NCI-H2081 (cell line): ENCODE results near the gene ABCA2.
"Not testable (repeated sequence)": the region's sequence is repeated elsewhere in the genome, so short reads cannot be mapped to it uniquely, and the experiment has no call there.

Experiments
- DNase-seq, 2 experiments: peaks; one replicate each; lab custom pipeline; 2025; lab: John Stamatoyannopoulos, UW

The ABCA2 gene

DNA sequence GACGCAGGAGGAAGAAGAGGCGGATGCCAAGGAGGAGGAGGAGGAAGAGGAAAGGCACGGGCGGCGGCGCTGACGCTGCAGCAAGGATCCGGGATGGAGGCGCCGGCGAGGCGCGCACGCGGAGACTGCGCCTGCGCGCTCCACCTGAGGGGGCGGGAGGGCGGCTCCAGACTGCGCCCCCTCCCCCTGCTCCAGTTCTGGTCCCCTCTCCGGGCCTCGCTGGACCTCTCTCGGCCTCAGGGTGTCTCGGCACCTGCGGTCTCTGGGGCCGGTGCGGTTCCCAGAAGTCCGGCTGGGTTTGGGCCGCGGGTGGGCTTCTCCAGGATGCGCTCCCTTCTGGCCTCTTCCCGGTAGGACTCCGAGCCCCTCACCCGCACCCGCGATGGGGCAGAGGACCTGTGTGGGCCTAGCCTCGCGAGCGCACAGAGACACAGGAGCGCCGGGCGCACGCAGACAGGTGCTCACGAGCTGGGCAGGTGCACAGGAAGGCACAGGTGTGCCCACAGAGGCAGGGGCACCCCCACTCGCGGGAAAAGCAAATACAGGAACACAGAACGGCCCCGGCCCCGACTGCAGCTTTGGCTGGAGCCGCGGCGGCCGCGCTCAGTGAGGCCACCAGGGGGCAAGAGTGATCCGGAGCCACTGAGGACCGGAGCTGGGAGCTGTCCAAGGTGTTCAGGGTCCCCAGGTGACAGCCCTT lies 18.2 kb upstream of the ABCA2 start, which contains the start of gene NPDC1:
Gene NPDC1 (minus strand): TSS at position 90 of the 700 bp plus-strand sequence. CDS start 188 bp downstream, outside the sequence.
- DNase-seq, result peak; percentile 85 to 90

DNA sequence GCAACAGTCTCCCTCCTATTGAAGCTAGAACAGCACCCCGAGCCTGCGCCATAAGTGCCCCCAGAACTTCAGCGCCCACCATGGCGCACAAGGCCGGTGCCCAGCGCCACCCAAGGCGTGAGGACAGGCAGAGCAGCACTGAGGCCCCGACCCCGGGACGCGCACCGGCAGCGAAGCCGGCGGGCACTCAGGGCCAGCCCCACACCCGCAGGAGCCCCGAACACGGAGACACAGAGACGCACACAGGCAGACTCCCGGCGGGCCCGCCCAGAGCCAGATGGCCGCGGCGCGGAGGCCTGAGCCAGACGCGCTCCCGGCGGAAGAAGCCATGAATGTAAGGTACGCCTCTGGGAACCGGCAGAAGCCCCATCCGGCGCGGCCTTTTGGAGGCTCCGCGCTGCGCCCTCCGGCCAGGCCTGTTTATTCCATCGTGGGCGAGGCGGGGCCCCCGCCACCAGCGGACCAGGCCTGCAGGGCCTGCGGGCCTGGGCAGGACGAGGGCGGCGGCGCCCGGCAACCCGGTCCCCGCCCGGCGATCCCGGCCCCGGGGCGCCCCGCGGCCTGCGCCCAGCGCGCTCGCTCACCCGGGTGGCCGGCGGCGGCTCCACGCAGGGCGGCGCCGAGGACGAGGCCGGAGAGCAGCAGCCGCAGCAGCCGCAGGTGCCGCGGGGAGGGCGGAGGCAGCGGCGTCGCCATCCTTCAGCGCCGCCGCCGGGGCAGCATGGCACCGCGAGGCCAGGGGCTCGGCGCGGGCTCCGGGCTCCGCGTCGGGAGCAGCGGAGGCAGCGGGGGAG lies 17.5 kb upstream of the ABCA2 start:
- DNase-seq, result peak; percentile 34 to 52

DNA sequence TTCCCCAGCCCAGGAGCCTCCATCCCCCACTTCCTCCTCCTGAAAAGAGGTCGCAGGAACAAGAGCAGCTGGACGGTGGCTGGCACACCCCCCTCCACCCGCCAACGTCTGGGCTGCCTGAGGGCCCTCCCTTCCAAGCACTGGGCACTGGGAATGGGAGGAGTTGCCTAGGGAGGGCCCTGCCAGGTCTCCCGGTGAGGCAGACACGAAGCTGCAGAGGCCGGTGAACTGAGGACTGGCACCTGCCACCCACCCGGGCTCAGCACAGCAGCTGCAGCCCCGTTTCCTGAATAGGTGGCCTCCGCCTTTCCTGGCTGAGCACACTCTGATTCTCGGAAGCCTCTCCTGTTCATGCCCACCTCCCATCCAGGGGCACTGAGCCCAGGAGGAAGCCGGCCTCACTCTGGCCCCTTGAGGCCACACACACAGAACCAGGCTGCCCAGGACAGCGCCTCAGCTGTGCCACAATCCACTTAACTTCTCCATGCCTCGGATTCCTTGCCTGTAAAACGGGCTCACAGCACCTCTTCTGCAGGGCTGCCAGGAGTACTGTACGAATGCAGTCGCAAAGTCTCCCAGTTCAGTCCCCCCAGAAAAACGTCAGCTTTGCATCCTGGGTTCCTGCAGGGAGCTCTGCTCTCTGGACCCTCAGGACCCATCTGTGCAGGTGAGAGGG lies 16.6 kb upstream of the ABCA2 start:
- DNase-seq, result peak; percentile 76 to 84

DNA sequence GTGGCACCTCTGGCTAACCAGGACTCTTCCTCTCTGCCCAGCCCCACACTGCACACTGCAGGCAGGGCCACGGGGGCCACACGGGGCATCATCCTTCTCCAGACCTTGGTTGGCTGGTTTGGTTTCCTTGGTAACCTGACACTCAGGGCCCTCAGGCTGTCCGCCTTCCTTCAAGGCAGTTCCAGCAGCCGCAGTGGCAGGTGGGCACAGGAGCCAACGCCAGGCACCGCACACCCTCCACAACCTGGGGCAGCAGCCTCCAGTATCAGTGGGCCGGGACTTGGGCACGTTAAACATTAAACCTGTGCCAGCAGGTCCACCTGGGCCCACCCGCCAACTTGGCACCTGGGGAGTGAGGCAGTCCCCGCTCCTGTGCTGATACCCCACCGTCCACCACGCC lies 16.0 kb upstream of the ABCA2 start:
- no peak for DNase-seq

DNA sequence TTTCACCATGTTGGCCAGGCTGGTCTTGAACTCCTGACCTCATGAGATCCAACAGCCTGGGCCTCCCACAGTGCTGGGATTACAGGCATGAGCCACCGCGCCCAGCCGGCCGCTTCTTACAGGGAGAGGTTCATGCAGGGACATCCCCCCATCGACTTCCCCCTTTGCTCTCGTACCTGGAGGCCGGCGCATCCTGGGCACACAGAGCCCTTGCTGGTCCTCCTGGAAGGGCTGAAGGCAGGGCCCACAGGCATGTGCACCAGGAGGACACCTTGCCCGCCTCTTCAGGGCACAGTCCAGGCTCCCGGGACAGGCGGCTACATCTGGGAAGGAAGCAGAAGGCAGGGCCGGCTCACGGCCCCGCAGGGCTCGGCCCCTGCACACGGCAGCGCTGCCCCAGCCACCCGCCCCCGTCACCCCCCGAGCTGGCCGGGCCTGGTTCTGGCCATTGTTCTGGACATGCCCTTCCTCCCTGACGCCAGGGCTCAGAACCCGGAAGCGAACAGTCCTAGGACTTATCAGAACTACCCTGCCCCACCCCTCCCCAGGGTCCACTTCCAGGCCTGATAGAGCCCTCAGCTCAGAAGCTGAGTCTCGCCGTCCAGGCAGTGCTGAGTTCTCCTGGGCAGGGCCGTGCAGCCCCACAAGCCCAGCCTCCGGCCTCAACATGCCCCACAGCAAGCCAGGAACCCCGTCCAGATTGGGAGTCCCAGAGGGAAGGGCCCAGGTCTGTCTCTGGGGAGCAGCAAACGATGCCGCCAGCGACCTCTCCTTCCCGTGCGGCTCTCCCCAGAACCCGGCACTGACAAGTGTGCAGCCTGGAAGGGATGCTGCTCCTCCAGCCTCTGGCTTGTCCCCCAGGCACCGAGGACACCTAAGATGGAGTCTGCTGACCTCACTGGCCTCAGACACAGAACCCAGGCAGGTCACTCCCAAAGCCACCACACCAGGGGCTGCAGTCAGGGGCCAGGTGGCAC lies 15.0 kb upstream of the ABCA2 start:
- no peak for DNase-seq

DNA sequence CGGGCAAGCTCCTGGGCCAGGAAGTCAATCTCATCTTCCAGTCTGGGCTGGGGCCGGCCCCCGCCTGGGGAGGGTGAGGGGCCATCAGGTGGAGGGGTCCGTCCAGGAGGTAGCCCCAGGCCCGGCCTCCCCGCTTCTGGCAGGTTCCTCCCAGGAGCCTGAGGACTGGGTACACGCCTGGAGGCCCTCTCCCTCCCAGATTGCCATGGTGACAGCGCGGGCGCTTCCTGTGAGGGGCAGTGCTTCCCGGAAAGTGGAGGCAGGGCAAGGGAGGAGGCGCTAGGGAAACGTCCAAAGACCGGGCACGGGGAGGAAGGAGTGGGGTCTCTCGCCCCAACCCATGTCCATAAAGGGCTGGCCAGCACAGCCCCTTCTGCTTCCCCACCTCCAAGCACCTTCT lies 13.1 kb upstream of the ABCA2 start:
- no peak for DNase-seq

DNA sequence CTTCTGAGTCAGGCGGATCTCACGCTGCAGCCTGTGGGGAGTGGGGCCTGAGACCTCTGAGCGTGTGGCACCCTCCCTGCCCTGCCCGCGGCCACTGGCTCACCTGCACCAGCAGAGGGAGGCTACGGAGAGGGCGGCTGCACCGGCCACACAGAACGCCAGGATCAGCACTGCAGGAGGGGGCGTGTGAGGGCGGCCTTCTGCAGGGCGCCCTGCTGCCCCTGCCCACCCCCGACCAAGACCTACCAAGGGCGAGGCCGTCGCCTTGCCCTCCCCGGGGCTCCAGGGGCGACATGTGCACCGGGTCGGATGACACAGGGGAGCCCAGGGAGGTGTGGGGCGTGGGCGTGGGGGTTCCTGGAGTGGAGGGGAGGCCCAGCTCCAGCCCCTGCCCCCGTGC lies 12.5 kb upstream of the ABCA2 start:
- DNase-seq, result no peak

DNA sequence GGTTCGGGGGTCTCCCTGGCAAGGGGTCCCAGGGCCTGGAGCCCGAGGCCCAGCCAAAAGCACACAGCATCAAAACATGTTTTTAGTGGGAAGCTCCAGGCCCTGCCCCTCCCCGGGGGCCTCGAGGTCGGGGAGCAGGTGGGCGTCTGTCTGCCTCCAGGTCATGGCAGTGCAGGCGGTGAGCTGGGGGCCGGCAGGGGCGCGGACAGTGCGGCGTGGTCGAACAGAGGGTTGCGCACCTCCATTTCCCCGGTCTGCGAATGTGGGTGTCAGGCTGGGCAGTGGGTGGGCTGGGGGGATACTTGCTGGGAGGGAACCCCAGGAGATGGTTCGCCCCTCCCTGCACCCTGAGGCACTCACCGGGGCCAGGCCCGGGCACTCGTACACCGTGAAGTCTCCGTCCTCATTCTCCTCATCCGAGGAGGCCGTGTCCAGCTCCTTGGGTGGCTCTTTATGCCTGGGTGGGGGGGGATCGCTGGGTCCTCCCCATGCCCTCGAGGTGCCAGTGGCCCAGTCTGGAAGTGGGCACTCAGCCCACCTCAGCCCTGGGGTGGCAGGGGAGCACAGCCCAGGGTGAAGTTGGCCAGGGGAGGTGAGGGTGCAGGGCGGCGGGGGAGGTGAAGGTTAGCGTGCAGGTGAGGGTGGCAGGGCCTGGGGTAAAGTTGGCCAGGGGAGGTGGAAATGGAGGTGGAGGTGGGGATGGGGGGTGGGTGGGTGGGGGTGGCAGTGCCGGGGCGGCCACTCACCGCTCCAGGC lies 11.8 kb upstream of the ABCA2 start:
- no peak for DNase-seq

DNA sequence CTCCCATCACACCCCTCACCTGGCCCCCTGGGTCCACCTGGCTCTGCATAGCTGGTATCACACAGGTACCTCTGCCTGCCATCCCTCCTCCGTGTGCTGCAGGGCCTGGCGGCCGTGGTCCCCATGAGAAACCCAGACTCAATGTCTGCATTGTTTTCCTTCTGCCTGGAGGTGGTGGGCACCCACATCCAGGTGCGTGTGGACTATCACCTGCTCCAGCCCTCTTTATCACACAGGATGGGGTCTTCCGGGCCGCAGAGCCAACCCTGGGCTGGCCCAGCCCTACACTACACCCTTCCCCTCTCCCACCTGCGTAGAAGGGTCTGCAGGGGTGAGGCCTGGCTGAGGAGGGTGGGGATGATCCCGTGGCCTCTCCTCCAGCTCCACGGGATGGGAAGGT lies 10.9 kb upstream of the ABCA2 start:
- DNase-seq, result no peak

DNA sequence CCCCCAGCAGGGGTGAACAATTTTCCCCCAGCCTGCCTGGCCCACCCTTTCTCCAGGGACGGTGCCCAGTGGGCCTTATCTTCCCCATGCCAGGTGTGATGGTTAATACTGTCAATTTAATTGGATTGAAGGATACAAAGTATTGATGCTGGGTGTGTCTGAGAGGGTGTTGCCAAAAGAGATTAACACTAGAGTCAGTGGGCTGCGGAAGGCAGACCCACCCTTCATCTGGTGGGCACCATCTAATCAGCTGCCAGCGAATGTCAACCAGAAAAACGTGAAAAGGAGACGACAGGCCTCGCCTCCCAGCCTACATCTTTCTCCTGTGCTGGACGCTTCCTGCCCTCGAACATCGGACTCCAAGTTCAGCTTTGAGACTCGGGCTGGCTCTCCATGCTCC lies 9.4 kb upstream of the ABCA2 start:
- no peak for DNase-seq

DNA sequence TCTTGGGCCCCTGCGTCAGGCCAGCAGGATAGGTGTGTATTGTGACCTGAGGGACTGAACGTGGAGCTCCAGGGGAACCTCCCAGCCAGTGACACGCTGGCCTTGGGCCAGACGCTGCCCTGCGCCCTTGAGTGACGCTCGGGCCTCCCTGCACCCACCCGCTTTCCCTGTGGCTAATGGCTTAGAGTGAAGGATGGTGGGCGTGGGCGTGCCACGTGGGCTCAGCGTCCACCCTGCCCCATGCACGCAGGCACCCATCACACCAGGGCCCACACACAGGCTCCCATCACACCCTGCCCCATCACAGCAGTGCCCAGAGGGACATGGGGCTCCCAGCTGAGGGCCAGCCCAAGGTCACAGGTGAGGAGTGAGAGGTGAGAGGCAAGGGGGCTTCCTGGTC lies 9.0 kb upstream of the ABCA2 start:
- DNase-seq, result no peak

DNA sequence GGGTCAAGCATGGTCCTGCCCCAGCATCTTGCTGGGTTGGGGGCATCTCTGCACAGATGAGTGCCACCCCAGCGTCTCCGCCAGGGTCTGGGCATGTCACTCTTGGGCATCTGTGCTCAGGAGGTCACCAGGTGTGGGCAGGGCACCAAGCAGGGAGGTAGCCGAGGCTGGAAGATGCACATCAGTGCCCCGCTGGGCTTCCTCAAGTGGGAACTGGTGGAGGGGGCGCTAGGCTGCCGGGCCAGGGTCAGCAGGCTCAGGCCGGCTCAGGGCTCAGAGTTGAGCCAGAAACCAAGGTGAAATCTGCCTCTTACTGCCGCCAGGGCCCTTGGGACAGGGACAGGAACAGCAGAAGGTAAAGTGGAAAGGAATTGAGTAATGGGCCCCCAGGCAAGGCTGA lies 7.9 kb upstream of the ABCA2 start:
- no peak for DNase-seq

DNA sequence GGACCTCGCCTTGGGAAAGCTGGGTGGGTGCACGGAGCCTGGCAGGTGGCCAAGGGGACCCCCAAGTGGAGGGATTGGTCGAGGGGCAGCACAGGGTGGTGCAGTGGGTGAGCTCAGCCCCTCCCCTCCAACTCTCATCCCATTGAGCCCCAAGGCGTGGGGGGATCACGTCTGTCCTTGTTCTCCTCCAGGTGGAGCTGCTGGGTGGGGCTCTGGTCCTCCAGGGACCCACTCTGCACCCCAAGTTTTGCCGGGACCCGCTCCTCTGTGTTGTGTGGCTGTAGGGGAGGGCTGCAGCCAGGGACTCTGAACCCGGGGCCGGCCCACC lies 7.4 kb upstream of the ABCA2 start:
- no peak for DNase-seq

DNA sequence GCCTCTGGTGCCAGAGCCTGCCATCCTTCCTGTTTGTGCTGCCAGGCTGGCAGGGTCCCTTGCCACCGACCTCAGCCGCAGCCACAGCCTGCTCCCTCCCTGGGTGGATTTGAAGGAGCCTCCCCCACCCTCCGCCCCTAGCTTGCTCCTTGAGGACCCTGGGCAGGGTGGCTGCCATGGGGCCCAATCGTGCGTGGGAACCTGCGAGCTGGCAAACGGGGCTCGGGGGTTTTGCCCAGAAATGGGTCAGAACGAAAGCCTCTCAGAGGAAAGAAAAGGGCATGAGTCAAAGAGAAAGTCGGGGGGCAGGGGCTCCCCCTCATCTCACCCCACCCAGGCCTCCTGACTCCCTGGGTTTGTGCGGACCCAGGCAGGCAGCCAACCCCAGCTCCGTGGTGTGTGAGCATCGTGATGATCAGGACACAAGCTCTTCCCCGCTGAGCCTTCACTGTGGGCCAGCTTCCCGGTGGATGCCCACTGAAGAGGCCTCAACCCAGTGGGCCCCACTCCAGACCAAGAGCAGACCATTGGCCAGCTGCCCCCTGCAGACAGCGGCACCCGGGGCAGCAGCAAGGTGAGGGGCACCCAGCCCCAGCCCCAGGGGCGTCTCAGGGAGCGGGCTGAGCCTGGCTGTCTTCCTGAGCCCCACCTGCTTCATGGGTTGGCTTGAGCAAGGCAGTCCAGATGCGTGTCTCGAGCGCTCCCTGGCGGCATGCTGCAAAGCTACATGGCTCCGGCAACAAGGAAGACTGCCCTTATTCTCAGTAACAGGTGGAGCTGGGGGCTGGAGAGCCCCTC lies 6.9 kb upstream of the ABCA2 start:
- DNase-seq, result peak; percentile 85

DNA sequence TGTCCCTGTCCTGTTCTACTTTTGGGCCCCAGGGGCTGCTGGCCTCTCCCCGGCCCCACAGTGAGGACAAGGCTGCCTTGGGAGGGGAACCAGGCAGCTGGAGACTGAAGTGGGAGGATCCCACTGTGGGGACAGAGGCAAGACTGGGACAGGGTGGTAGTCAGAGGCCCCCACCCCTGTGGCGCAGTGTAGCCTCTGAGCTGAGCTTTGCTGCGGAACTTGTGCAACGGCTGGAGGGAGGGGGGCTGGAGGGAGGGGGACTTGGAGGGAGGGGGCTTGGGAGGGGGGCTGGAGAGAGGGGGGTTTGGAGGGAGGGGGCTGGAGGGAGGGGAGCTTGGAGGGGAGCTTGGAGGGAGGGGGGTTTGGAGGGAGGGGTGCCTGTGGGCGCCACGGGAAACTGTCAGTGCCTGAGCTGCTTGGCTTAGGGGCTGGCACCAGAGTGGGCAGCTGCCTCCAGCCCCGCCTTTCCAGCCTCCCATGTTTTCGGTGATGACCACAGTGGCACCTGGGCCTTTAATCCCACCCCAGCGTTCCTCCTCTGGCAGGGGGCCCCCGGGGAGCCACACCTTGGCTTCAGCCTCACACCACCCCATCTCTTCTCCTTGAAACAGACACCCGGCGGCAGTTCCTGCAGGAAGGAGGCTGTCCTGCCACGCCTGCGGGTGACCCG lies 6.1 kb upstream of the ABCA2 start:
- DNase-seq, result no peak

DNA sequence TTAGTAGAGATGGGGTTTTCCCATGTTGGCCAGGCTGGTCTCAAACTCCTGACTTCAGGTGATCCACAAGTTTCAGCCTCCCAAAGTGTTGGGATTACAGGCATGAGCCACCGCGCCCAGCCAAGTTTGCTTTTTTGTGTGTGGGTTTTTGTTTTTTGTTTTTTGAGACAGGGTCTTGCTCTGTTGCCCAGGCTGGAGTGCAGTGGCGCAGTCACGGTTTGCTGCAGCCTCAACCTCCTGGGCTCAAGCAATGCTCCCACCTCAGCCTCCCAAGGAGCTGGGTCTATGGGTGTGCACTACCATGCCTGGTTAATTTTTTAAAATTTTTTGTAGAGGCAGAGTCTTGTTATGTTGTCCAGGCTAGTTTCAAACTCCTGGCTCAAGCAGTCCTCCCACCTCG lies 5.4 kb upstream of the ABCA2 start:
- DNase-seq, result not testable (repeated sequence)

DNA sequence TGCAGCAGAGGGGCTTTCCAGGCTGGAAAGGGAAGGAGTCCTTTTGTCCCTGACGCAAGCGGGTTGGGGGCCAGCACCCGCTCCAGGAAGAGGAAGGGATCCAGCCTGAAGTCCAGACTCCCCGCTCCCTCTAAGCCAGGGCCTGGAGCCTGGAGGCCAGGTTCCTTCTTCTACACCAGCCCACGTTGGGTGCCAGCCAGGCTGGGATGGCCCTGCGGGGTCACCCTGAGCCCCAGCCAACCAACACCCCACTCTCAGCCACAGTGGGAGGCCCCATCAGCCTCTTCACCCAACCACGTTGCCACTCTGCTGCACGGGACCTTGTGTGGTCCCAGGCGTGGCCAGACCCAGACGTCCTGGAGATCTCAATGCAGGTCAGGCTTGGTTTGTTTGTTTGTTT lies 4.8 kb upstream of the ABCA2 start:
- DNase-seq, result no peak

DNA sequence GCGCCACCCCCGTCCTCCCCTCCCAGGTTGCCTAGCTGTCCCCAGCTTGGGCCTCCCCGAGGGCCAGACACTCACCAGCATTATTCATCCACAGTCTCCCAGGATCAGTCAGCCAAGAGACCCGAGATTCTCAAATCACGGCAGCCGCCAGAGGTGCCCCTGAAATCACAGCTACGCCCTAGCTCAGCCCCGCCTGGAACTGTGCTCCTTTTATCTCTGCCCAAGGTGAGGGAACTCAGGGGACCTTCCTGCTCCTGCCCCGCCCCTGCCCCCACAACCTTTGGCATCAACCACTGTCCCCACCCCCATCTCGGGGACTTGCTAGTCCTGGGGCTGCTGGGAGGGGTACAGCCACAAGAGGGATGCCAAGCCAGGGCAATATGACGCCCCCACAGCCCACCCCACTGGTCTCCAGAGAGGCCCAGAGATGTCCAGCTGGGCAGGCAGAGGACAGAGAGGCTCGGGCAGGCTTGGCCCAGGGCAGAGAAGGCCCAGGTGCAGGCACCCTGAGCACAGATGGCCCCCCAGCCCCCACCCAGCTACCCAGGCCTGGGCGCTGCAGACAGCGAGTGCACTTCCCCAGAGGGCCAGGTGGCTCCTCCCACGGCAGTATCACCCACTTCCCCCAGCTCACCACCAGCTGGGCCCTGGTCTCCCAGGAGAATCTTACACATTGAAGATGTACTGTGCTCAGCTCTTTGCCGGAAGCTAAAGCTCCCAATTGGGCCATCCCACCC lies 4.0 kb upstream of the ABCA2 start, which contains the start of gene FUT7:
Gene FUT7 (minus strand): TSS at position 185 of the 737 bp plus-strand sequence. CDS start 97 bp downstream, at position 88.
- DNase-seq, result no peak
